NCI-H2227 (cell line): ENCODE measurements around the gene AHSP.
"Not testable (repeated sequence)": the region's sequence is repeated elsewhere in the genome, so short reads cannot be mapped to it uniquely, and the experiment has no call there.

Experiments
- DNase-seq: peaks from one replicate; lab custom pipeline; 2025; ENCODE audit not compliant: unreplicated experiment; lab: John Stamatoyannopoulos, UW

The AHSP gene

GRCh38 chr16:31529937-31530312 is 2.2 kb downstream of the AHSP start:
- DNase-seq = no peak

- no peak for DNase-seq
Measured at GRCh38 chr16:31530405-31530804, 2.7 kb downstream of the AHSP start.

- DNase-seq = no peak
Measured at GRCh38 chr16:31531096-31531495, 3.4 kb downstream of the AHSP start.

- DNase-seq = no peak
Measured at GRCh38 chr16:31532120-31532519, 4.4 kb downstream of the AHSP start.

- DNase-seq = no peak
Measured at GRCh38 chr16:31532896-31533295, 5.2 kb downstream of the AHSP start.

- no peak for DNase-seq
Measured at GRCh38 chr16:31535737-31536136, 8.0 kb downstream of the AHSP start.

GRCh38 chr16:31536804-31537361 is 9.2 kb downstream of the AHSP start:
- DNase-seq = no peak

GRCh38 chr16:31537362-31538242 is 9.9 kb downstream of the AHSP start:
- DNase-seq = no peak

- DNase-seq = not testable (repeated sequence)
Measured at GRCh38 chr16:31538243-31538598, 10.5 kb downstream of the AHSP start.

- DNase-seq = not testable (repeated sequence)
Measured at GRCh38 chr16:31539762-31540161, 12.1 kb downstream of the AHSP start.

- no peak for DNase-seq
Measured at GRCh38 chr16:31542763-31543162, 15.1 kb downstream of the AHSP start.

GRCh38 chr16:31561426-31562233 is 33.9 kb downstream of the AHSP start:
- no peak for DNase-seq

- no peak for DNase-seq
Measured at GRCh38 chr16:31568577-31569359, 41.1 kb downstream of the AHSP start.

GRCh38 chr16:31569360-31569717 is 41.6 kb downstream of the AHSP start:
- DNase-seq = no peak

- DNase-seq = no peak
Measured at GRCh38 chr16:31572821-31573220, 45.1 kb downstream of the AHSP start.

GRCh38 chr16:31574159-31574558 is 46.5 kb downstream of the AHSP start:
- DNase-seq = not testable (repeated sequence)

- no peak for DNase-seq
Measured at GRCh38 chr16:31577411-31577810, 49.7 kb downstream of the AHSP start.
